Activated naive CD8-positive, alpha-beta T cell (primary cell): ENCODE data around the gene FSIP1.

Experiments
- H3K27ac Mint-ChIP-seq: one replicate; pipeline ENCODE4 v1.8.0; 2021; ENCODE audit warnings: mixed read lengths
- H3K27me3 Mint-ChIP-seq: one replicate; pipeline ENCODE4 v1.8.0; 2021; ENCODE audit warnings: mixed read lengths
- H3K36me3 Mint-ChIP-seq: one replicate; pipeline ENCODE4 v1.8.0; 2021; ENCODE audit warnings: mixed read lengths
- H3K4me1 Mint-ChIP-seq: one replicate; pipeline ENCODE4 v1.8.0; 2021; ENCODE audit warnings: low read depth, mixed read lengths
- H3K4me3 Mint-ChIP-seq: one replicate; pipeline ENCODE4 v1.8.0; 2021; ENCODE audit warnings: mild to moderate bottlenecking, mixed read lengths
- H3K9me3 Mint-ChIP-seq: one replicate; pipeline ENCODE4 v1.8.0; 2021; ENCODE audit warnings: low read depth, mixed read lengths

FSIP1 gene

GRCh38 chr15:39752991-39753390 is 29.6 kb downstream of the FSIP1 start:
- Mint-ChIP-seq H3K4me1 (no peaks in the 10 kb centered on the region), H3K36me3 (no peaks in the 10 kb centered on the region), H3K27me3 (peaks cover 13% of the 10 kb centered on the region), H3K9me3 (no peaks in the 10 kb centered on the region), H3K27ac (no peak overlapping the region), H3K4me3 (no peak overlapping the region)

DNA sequence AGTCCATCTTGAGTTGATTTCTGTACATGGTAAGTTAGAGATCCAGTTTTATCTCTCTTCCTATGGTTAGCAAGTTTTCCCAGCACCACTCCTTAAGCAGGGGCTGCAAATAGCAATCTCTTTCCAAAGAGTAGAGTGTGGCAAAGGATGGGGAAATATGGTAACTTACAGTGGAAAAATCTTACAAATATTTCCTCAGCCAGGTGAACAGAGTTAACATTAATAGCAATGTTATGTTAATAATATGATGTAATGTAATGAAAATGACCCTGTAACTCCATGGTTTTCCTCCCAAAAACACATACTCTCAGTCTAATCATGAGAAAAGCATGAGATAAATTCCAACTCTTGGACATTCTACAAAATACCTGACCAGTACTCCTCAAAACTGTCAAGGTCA is 30.4 kb downstream of the FSIP1 start:
- H3K27ac Mint-ChIP-seq: no peak overlapping the region
- peaks cover 14% of the 10 kb centered on the region for H3K27me3 Mint-ChIP-seq
- H3K4me1 Mint-ChIP-seq: no peaks in the 10 kb centered on the region

DNA sequence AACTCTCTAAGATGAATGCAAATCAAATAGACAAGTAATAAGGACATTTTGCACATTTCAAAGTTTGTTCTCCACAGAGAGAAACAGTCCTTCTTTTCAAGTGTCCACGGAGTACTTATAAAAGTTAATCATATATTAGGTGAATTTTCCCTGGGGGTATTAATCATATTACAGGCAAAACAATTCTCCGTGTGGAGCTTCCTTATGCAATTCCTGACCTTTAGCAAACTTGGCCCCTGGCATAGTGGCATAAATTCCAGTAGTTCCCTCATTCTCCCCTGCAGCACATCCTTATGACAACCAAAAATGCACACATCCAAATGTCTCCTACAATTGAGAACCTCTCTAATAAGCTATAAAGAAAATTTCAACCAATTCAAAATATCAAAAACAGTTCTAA is 34.4 kb downstream of the FSIP1 start:
- Mint-ChIP-seq H3K9me3 (no peaks in the 10 kb centered on the region), H3K4me3 (no peak overlapping the region), H3K36me3 (no peaks in the 10 kb centered on the region), H3K4me1 (no peaks in the 10 kb centered on the region), H3K27me3 (peaks cover 22% of the 10 kb centered on the region), H3K27ac (no peak overlapping the region)

More for the DNA sequence above, 30.4 kb downstream of the FSIP1 start:
- Mint-ChIP-seq H3K36me3 (no peaks in the 10 kb centered on the region), H3K9me3 (no peaks in the 10 kb centered on the region), H3K4me3 (no peak overlapping the region)

GRCh38 chr15:39747326-39747725 is 35.3 kb downstream of the FSIP1 start:
- H3K36me3 Mint-ChIP-seq: no peaks in the 10 kb centered on the region
- H3K27me3 Mint-ChIP-seq: peaks cover 22% of the 10 kb centered on the region
- H3K27ac Mint-ChIP-seq: no peak overlapping the region
- no peaks in the 10 kb centered on the region for H3K9me3 Mint-ChIP-seq
- H3K4me3 Mint-ChIP-seq: no peak overlapping the region
- no peaks in the 10 kb centered on the region for H3K4me1 Mint-ChIP-seq

DNA sequence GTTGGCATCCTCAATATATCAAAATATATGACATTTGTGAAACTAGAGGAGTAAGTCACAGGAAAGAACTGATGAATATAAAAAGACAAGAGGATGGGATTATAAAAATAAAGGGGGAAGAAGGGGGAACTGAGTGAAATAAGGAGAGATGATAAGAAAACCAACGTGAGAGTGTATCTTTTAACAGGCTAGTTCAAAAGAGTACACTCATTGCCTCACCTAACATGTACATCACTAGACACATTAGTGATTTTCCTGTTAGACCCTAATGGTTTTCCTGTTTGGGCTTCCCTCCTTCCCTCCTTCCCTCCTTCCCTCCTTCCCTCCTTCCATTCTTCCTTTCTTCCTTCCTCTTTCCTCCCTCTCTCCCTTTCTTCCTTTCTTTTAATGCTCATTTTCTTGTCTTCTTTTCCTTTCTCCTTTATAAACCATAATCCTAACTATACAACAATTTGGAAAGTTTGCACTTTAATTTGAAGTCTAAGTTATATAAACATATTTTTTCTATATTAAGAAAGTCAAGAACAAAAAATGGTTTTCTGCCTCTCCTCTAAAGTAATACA is 35.8 kb downstream of the FSIP1 start:
- Mint-ChIP-seq H3K4me3 (no peak overlapping the region), H3K36me3 (no peaks in the 10 kb centered on the region), H3K27me3 (peaks cover 22% of the 10 kb centered on the region), H3K9me3 (no peaks in the 10 kb centered on the region), H3K27ac (no peak overlapping the region), H3K4me1 (no peaks in the 10 kb centered on the region)

GRCh38 chr15:39746176-39746575 is 36.5 kb downstream of the FSIP1 start:
- H3K27me3 Mint-ChIP-seq: peaks cover 19% of the 10 kb centered on the region
- no peak overlapping the region for H3K4me3 Mint-ChIP-seq
- no peaks in the 10 kb centered on the region for H3K36me3 Mint-ChIP-seq
- H3K9me3 Mint-ChIP-seq: no peaks in the 10 kb centered on the region
- H3K27ac Mint-ChIP-seq: no peak overlapping the region
- H3K4me1 Mint-ChIP-seq: no peaks in the 10 kb centered on the region

GRCh38 chr15:39745415-39745814 is 37.2 kb downstream of the FSIP1 start:
- Mint-ChIP-seq H3K27me3 (peaks cover 17% of the 10 kb centered on the region), H3K27ac (no peak overlapping the region), H3K4me3 (no peak overlapping the region), H3K4me1 (no peaks in the 10 kb centered on the region), H3K36me3 (no peaks in the 10 kb centered on the region), H3K9me3 (no peaks in the 10 kb centered on the region)

GRCh38 chr15:39744334-39745103 is 38.1 kb downstream of the FSIP1 start:
- no peak overlapping the region for H3K27ac Mint-ChIP-seq
- no peaks in the 10 kb centered on the region for H3K36me3 Mint-ChIP-seq
- no peaks in the 10 kb centered on the region for H3K9me3 Mint-ChIP-seq
- peaks cover 17% of the 10 kb centered on the region for H3K27me3 Mint-ChIP-seq
- H3K4me1 Mint-ChIP-seq: no peaks in the 10 kb centered on the region
- H3K4me3 Mint-ChIP-seq: no peak overlapping the region

GRCh38 chr15:39743611-39744010 is 39.0 kb downstream of the FSIP1 start:
- H3K27ac Mint-ChIP-seq: no peak overlapping the region

DNA sequence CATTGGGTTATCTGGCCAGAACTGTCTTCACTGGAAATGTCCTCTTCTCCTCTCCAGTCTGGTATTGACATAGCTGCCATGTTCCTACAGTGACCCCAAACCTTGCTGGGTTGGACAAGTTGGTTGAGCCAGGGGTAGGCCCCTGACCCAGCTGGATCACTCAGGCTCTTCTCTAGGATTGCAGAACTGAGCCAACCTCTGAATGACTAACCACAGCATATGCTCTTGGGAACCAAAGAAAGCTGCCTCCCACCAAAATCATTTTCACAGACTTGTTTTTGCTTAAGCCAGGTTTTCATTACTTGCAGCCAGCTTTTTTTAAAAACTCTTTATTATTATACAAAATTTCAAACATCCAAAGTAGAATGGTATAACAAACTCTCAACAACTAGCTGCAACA is 41.4 kb downstream of the FSIP1 start:
- Mint-ChIP-seq H3K4me1 (no peaks in the 10 kb centered on the region), H3K27me3 (peaks cover 6% of the 10 kb centered on the region), H3K9me3 (no peaks in the 10 kb centered on the region), H3K36me3 (no peaks in the 10 kb centered on the region), H3K4me3 (no peak overlapping the region), H3K27ac (no peak overlapping the region)

More at GRCh38 chr15:39743611-39744010, 39.0 kb downstream of the FSIP1 start:
- H3K4me3 Mint-ChIP-seq: no peak overlapping the region
- no peaks in the 10 kb centered on the region for H3K9me3 Mint-ChIP-seq
- H3K4me1 Mint-ChIP-seq: no peaks in the 10 kb centered on the region
- H3K36me3 Mint-ChIP-seq: no peaks in the 10 kb centered on the region
- H3K27me3 Mint-ChIP-seq: peaks cover 14% of the 10 kb centered on the region

DNA sequence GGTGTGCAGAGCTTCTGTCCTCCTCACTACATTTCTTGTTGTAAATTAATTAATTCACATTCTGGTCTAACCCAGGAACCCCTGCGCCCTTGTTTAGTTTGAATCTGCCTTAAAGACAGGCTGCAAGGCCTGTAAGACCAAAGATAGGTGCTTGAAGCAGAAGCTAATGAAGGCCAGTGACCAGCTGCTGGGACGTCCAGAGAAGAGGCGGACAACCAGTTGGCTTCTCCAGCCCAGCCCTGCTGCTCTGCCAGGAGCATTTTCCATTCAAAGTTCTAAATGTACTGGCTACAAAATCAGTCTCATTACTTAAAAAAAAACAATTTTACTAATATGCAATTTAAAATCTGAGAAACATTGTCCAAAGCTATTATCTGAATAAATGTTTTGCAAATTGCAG is 43.6 kb downstream of the FSIP1 start:
- H3K4me3 Mint-ChIP-seq: no peak overlapping the region
- no peaks in the 10 kb centered on the region for H3K9me3 Mint-ChIP-seq
- no peaks in the 10 kb centered on the region for H3K36me3 Mint-ChIP-seq
- no peak overlapping the region for H3K27ac Mint-ChIP-seq
- H3K27me3 Mint-ChIP-seq: peaks cover 2% of the 10 kb centered on the region
- no peaks in the 10 kb centered on the region for H3K4me1 Mint-ChIP-seq

DNA sequence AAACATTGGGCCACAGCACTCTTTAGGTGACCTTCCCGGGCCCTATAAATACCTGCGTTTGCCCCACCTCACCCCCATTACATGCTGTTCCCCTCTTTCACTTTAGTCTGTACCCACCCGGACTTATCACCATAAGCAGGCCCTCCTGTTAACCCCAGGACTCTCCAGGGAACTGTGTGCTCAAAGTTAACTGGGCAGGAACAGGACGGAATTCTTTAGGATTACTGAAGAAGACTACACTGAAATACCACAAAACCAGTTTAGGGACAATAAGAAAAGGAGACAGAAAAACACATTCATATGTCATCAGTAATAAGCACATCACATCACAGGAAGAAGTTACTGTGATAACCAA is 45.5 kb downstream of the FSIP1 start:
- Mint-ChIP-seq H3K9me3 (no peaks in the 10 kb centered on the region), H3K27ac (no peak overlapping the region), H3K36me3 (no peaks in the 10 kb centered on the region), H3K4me3 (no peak overlapping the region), H3K27me3 (no peaks in the 10 kb centered on the region), H3K4me1 (no peaks in the 10 kb centered on the region)

- Mint-ChIP-seq H3K36me3 (no peaks in the 10 kb centered on the region), H3K4me1 (no peaks in the 10 kb centered on the region), H3K9me3 (no peaks in the 10 kb centered on the region), H3K4me3 (no peak overlapping the region), H3K27ac (no peak overlapping the region), H3K27me3 (no peaks in the 10 kb centered on the region)
Observed at GRCh38 chr15:39736412-39737195, 46.0 kb downstream of the FSIP1 start.

- H3K36me3 Mint-ChIP-seq: no peaks in the 10 kb centered on the region
- H3K27ac Mint-ChIP-seq: no peak overlapping the region
- H3K4me1 Mint-ChIP-seq: no peaks in the 10 kb centered on the region
- no peaks in the 10 kb centered on the region for H3K27me3 Mint-ChIP-seq
- no peaks in the 10 kb centered on the region for H3K9me3 Mint-ChIP-seq
- no peak overlapping the region for H3K4me3 Mint-ChIP-seq
Observed at GRCh38 chr15:39735120-39735717, 47.4 kb downstream of the FSIP1 start.

- H3K4me3 Mint-ChIP-seq: no peak overlapping the region
- peaks cover 3% of the 10 kb centered on the region for H3K27me3 Mint-ChIP-seq
- no peaks in the 10 kb centered on the region for H3K36me3 Mint-ChIP-seq
- H3K9me3 Mint-ChIP-seq: no peaks in the 10 kb centered on the region
- no peak overlapping the region for H3K27ac Mint-ChIP-seq
- no peaks in the 10 kb centered on the region for H3K4me1 Mint-ChIP-seq
Observed at GRCh38 chr15:39731266-39731665, 51.4 kb downstream of the FSIP1 start.
